HG02885 (cell line): ENCODE measurements around the gene PACS1.

Experiments
- ATAC-seq: cut with Tn5 transposase; IDR thresholded peaks from one replicate; pipeline ENCODE4 v1.9.1; 2021; ENCODE audit warnings: mild to moderate bottlenecking; ENCODE audit not compliant: unreplicated experiment, poor library complexity

The PACS1 gene

DNA sequence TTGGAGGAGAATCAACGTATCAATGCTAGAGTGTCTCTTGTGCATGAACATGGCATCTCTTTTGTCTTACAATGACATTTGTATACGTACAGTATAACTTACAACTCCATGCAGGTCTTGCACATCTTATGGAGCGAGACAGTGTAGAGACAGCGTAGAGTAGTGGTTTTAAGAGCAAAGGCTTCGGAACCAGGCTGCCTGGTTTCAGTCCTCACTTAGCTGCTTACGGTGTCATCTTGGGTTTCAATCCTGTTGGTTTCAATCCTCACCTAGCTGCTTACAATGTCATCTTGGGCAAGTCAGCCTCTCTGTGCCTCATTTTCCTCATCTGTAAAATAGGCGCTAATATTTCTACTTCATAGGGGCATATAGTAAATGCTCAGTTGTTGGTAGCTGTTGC is 98.2 kb downstream of the PACS1 start:
- no peak for ATAC-seq

DNA sequence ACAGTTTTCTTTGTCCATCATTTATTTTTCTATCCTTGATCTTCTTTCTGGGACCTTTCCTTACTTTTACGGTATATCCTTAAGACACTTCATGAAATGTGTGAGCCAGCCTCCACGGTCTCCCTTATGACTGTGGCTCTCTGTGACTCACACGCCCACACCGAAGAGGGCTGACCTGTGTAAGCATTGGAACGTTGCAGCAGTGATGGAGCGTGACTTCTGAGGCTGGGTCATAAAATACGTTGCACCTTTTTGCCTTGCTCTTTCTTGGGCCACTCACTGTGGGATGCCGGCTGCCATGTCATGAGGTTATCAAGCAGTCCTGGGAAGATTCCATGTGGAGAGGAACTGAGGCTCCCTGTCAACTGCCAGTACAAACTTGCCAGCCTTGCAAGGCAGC is 102.1 kb downstream of the PACS1 start:
- ATAC-seq = no peak

DNA sequence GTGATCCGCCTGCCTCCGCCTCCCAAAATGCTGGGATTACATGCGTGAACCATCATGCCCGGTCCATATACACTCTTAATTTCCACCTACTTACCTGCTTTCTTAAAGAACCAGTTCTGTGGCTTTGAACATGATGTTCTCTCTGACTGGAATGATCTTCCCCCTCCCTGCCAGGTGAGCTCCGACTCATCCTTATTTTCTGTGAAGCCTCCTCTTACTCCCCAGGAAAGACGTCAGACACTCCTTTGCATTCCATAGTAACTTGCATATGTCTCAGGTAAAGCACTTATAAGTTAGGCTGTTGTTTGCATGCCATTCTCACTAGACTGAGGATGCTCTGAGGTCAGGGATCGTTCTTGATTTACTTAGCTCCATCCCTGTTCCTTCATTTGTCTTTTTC is 106.6 kb downstream of the PACS1 start:
- no peak for ATAC-seq

DNA sequence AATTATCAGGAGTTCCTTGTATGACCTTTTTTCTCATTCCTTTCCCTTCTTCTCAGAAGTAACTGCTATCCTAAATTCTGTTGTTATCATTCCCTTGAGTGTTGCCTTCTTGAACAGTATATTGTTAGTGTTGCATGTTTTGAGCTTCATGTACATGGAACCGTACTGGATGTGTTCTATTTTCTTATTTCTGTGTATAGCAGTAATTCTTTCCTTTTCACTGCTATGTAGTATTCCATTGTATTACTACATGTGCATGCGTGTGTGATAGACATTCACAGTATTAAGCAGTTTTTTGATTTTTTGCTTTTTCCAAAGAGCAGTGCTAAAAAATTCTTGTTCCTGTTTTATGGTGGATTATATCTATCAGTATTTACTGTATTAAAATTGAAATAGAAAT is 108.1 kb downstream of the PACS1 start:
- ATAC-seq = no peak

DNA sequence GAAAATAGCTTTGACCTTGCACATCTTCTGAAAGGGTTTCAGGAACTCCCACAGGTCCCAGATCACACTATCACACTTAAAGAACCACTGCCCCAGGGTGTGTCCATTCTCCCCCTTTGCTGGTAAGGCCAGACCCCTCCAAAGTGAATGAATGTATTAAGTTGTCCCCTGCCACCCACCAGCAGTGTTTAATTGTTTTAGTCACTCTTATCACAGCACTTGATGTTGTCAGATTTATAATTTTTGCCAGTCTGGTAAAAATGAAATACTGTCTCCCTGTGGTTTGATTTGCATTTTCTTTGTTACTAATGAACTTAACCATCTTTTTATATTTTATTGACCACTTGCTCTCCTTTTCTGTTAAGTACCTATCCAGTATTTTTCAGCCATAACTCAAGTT is 108.8 kb downstream of the PACS1 start:
- no peak for ATAC-seq

DNA sequence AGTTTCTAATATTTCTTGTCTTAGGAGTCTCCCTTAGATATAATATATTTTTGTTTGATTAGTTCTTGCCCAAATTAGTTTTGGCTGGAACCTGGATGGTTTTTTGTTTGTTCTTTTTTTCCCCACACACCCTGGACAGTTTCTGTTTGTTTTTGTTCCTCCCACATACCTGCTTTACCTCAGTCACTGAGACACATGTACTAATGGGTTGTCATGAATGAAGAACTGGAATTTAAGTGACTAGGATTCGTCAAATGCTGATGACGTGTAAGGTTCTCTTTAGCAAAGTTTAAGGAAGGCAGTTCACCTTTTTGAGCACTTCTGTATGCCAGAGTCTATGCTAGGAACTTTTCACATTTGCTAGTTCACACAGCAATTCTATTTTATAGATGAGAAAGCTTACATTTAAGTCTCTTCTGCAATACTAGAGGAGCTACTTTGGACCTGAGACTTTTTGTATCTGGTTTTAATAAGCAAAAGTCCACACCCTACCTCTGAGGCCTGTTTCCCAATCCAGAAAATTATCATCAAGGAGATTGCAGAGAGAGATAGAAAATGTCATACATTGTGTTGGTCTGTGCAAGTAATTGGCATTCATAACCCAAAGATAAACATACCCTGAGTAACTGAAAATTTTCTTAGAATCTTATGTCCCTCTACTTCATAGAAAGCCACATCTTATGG is 111.7 kb downstream of the PACS1 start:
- no peak for ATAC-seq

DNA sequence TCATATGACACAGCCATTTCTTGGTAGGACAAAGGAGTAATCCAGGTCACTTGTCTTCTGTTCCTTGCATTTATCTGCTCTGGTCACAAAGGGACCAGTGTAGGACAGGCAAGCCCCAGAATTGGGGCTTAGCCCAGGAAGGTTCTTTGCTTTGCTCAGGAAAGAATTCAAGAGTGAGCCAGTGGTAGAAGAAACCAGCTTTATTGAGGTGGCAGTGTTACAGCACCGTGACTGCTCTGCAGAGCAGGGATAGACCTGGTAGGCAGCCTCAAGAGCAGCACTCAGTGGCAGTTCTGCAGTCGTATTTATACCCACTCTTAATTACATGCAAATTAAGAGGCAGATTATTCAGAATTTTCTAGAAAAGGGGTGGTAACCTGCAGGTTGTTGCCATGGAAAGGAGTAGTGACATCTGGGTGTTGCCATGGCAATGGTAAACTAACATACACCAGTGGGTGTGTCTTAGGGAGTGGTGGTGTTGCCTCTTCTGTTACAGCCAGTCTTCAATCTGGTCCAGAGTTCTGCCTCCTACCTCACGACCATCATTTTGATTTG is 113.5 kb downstream of the PACS1 start:
- no peak for ATAC-seq

DNA sequence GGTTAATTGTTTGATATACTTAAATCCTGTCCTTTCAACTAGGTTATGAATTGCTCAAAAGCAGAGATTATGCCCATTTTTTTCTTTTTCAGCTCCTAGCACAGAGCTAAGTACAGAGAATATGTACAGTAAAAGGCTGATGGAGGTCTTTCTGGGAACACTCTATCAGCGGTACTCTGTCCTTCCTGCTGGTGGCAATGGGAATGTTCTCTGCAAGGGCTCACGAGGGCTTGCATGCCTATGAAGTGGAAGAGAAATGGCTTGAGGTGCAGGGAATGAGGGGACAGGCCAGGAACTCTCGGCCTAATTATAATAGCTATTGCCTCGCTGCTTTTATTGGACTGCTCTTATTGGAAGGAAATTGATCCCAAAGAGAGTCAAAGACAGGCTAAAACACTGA is 114.7 kb downstream of the PACS1 start:
- ATAC-seq = no peak

DNA sequence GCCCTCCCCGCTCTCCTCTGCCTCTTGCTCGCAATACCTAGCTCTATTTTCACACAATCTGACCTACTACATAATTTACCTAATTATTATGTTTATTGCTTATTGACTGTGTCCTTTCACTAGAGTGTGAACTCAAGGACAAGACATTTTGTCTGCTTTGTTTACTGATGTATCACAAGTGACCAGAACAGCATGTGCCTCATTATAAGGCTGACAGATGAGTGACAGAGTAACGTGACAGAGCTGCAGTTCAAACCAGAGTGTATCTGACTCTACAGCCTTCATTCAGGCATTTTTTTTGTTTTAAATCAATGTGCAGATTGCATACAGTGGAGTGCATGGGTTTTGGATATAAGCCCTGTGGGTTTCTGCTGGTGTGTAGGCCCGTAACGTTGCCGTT is 116.4 kb downstream of the PACS1 start:
- no peak for ATAC-seq

DNA sequence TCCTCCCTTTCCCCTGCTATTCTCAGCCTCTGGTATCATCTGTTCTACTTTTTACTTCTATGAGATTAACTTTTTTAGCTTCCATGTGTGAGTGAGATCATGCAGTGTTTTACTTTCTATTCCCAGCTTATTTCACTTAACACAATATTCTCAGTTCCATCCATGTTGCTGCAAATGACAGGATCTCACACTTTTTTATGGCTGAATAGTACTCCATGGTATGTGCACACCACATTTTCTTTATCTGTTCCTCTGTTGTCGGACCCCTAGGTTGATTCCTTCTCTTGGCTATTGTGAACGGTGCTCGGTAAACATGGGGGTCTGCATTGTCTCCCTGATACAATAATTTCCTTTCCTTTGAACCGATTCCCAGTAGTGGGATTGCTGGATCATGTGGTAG is 117.4 kb downstream of the PACS1 start:
- ATAC-seq = no peak

DNA sequence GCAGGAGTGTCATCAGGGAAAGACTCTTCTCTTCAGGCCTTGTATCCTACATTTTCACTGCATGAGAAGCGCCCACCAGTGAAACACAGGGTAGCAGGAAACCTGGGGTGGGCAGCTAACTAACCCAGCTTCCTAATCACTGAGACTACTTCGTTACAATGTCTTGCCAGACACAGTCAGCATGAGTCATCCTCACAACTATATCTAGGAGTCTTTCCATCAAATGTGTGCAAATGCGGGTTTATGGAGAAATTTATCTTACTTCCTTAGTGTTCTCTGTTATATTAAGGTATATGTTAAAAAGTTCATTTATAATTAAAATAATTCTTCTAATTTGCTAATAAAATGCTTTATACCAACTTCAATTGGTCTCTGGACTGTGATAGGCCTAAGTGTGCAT is 118.5 kb downstream of the PACS1 start:
- ATAC-seq = no peak

DNA sequence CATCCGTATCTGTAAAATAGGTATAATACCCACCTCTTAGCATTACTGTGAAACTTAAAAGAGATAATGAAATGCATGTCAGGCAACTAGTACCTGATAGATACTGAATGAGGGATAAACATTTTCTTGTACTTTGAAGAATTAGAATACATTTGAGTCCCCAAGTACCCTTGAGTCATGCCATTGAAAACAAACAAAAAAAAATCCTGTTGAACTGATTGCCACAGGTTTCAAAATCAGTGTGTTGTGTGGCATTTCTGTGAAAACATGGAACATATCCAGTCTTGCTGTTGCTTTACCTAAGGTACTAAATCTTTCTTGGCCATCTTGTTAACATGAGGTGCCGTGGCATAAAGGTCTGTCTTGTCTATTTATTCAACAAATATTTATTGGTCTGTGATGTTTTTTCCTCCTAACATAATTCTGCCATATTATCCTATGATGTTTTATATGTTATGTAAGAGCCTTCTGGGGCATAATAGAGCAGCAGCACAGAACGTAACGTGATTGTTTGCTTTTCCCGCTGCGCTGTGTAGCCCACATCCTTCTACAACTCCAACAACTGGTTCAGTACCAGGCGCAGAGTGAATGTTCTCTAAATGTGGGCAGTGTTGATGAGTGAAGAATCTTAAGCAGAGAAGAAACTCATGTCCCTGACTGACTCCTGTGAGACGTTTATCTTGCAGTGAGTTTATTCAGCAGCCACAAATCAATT is 119.1 kb downstream of the PACS1 start:
- no peak for ATAC-seq

DNA sequence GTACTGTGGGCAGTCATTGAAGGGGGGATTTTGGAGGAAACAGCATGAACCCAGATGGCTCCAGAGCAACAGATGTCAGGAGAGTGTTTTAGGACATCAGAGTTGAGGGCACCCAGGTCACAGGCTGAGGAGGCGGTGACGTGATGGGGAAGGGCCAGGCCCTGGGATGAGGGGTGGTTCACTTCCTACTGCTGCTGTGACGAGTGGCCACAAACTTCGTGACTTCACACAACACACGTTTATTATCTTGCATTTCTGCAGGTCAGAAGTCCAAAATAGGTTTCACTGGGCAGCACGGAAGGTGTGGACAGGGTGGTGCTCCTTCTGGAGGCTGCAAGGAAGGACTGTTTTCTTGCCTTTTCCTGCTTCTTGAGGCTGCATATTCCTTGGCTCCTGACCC is 120.7 kb downstream of the PACS1 start:
- ATAC-seq = no peak

DNA sequence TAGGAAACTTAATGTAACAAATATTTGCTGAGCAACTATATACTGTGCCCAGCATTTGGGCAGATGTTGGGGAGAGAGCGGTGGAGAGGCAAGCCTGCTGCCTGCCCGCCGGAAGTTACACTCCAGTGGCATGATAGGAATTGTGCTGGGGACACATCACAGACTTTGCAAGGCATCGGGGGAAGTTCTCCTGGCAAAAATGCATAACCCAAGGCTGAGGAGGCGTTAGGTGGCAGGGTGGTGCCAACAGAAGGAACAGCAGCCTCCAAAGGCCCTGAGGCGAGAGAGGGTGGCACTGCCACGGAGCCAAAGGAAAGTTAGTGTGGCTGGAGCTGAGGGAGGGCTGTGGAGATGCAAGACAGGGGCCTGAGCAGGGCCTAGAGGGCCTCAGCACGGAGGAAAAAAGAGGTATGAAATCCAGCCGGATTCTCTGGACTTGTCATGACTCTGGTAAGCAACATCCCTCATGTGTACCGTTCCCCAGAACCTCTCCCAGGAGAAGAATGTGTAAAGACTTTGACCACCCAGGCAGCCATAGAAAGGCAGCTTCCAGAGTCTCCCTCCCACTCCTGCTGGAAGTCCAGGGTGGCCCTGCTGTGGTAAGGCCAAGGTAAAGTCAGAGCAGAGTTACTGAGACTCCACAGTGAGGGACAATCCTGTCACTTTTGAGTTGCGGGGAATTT is 122.2 kb downstream of the PACS1 start:
- no peak for ATAC-seq

DNA sequence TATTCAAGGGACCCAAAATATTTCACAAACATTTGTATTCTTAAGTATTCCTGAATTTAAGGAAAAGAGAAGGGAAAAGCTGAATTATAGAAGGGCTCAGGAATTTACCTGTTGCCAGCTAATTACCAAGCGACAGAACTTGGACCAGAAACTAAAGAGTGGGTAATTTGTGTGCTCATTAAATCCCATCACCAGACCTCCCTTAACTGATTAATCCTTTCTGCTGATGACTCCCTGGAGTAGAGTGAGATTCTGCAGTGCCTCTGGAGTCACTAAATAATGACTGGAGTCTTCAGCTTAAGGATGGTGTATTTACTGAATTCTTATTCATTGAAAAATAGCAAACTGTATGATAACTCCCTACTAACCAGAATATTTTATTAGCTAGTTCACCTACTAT is 124.3 kb downstream of the PACS1 start:
- no peak for ATAC-seq

DNA sequence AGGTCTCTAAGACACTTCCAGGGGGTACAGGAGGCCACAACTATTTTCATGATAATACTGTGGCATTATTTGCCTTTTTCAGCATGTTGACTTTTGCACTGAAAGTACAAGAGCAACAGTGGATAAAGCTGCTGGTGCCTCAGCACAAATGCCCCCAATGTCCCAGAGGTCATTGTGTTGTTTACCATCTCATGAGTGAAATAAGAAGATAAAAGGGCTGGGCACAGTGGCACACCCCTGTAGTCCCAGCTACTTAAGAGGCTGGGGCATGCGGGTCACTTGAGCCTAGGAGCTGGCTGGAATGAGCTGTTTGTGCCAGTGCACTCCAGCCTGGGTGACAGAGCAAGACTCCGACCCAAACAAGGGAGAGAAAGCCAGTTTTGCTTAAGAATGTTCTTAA is 125.8 kb downstream of the PACS1 start:
- no peak for ATAC-seq

DNA sequence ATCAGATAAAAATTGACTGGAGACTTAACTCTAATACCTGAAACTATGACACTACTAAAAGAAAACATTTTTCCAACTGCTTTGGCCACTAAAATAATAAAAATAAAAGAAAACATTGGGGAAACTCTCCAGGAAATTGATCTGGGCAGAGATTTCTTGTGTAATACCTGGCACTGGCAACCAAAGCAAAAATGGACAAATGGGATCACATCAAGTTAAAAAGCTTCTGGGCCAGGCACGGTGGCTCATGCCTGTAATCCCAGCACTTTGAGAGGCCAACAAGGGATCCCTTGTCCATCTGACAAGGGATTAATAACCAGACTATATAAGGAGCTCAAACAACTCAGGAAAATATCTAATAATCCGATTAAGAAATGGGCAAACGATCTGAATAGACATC is 133.8 kb downstream of the PACS1 start:
- no peak for ATAC-seq

DNA sequence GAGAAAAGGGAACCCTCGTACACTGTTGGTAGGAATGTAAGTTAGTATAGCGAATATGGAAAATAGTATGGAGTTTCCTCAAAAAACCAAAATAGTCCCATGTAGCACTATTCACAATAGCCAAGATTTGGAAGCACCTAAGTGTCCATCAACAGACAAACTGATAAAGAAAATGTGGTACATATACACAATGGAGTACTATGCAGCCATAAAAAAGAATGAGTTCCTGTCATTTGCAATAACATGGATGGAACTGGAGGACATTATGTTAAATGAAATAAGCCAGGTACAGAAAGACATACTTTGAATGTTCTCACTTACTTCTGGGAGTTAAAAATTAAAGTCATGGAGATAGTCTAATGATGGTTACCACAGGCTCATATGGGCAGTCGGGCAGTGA is 134.3 kb downstream of the PACS1 start:
- ATAC-seq = no peak

DNA sequence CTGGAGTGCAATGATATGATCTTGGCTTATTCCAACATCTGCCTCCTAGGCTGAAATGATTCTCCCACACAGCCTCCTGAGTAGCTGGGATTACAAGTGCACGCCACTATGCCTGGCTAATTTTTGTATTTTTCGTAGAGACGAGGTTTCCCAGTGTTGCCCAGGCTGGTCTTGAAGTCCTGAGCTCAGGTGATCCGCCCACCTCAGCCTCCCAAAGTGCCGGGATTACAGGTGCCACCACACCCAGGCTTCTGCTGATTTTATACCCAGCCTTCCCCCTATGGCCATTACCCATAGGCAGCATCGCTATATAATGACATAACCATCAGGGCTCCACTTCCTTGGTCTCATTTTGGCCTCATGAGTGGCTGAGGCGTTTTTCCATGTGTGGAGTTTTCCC is 137.7 kb downstream of the PACS1 start:
- ATAC-seq = no peak

DNA sequence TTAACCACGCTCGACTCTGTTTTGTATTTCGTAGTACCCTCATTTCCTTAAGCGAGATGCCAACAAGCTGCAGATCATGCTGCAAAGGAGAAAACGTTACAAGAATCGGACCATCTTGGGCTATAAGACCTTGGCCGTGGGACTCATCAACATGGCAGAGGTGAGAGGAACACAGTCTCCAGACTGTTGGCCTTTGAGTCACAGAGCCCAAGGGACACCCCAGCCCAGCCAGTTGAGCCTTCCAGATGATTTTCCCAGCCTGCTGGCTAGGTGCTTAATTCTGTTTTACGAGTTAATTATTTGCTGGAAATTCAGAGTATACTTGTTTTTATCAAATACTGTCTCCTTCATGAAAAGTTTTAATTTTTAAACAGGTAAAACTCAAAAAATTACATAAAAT is 141.0 kb downstream of the PACS1 start:
- ATAC-seq = no peak

DNA sequence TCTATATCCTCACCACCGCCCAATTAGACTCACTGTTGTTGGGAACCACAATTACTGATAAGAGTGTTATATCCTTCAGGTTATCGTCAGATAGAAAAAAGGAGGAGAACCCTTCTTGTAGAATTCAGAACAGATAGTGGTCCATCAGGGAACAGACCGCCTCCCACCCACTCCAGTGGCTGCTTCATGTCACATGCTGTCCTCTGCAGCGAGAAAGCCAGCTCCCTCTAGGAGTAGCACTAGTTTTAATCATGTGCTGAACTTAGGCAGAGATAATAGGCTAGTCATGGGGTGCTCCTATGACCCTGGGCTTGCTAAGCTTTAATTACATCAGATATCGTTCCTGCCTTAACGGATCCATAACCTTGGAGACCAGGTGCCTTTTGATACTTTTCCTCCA is 146.8 kb downstream of the PACS1 start:
- no peak for ATAC-seq
